Measurements from ENCODE around the gene MCC.

MCC gene

DNA sequence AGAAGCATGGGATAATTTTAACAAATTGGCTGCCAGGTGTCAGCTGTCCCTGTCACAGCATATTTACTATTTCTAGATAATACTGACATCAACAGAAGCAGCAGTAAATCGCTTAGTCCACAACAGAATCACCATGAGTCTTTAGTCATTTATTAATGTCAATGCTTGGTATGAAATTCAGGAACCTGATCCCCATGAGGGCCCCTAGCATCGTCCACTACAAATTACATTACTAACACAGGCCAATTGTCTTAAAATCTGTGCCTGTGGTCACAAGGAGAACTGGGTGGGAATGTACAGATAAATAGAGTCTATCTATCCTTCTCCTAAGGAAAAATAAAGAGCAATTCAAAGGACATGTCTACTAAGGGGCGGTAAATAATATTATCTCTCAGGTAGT lies 129.6 kb downstream of the MCC start:
- no peak for DNase-seq

DNA sequence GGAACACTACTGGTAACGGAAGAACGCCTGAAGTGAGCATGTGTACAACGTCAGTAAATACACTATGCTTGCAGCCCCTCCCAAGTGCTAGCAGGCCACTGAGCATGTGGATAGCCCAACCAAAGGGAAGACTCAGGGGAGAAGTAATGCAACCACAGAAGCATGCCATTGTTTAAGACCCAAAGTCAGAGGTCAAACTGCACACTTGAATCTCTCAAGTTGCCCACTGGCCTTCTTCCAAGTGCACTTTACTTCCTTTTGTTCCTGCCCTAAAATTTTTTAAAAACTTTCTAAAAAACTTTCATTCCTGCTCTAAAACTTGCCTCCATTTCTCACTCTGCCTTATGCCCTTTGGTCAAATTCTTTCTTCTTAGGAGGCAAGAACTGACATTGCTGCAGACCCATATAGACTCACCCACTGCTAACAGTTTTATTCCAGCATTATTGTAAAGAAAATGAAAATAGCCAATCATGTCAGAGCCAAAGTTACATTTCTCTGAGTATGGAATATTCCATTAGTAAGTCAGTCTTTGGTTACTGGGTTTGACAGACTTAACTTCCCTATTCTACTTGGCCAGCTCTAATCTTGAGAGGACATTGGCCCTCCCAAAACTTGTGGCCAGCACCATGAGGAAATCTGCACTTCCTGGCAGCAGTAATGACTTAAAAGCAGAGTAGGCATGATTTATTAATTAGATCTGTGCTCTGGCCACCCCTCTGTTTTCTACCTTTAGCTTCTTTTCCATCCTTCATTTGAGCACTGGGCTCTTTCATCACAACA lies 130.4 kb downstream of the MCC start:
- no peak for DNase-seq

- no peak for DNase-seq
These were observed 131.8 kb downstream of the MCC start for GRCh38 chr5:113356487-113356886.

DNA sequence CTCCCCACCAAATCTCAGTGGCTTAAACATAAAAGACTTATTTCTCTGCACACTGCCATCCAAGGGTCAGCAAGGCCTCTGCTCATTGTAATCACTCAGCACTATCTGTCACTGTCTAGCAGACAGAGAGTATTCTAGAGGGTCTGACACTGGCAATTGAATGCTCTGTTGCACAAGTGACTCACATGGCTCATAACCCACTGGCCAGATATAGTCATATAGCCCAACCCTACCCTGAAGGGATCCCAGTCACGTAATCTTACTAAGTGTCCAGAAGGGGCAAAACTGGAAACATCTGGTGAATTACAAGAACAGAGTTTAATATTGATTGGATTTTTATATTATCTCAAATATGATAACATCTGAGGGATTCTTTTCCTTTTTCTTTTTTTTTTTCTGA lies 134.2 kb downstream of the MCC start:
- no peak for DNase-seq

- DNase-seq, result no peak
These were observed 140.7 kb downstream of the MCC start for GRCh38 chr5:113347572-113347971.

GRCh38 chr5:113344973-113345940 lies 143.0 kb downstream of the MCC start:
- no peak for DNase-seq

- no peak for DNase-seq
These were observed 144.9 kb downstream of the MCC start for GRCh38 chr5:113343343-113343742.

GRCh38 chr5:113340537-113340936 lies 147.7 kb downstream of the MCC start:
- DNase-seq, result no peak

DNA sequence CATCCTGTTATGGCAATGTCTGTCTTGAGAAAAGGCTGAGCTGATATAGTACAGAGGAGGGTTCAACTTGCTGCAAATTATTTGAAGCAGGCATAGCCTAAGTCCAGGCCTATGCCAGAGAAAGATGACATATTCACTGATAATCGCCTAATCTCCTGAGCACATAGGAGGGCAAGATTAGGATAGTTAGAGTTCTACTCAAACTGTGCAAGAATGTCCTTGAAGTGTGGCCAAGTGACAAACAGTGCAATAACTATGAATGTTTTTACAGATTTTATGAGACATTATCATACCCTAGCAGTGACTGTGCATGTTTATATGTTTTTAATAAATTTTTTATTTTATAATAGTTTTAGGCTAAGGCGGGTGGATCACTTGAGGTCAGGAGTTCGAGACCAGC lies 149.6 kb downstream of the MCC start:
- DNase-seq, result no peak

DNA sequence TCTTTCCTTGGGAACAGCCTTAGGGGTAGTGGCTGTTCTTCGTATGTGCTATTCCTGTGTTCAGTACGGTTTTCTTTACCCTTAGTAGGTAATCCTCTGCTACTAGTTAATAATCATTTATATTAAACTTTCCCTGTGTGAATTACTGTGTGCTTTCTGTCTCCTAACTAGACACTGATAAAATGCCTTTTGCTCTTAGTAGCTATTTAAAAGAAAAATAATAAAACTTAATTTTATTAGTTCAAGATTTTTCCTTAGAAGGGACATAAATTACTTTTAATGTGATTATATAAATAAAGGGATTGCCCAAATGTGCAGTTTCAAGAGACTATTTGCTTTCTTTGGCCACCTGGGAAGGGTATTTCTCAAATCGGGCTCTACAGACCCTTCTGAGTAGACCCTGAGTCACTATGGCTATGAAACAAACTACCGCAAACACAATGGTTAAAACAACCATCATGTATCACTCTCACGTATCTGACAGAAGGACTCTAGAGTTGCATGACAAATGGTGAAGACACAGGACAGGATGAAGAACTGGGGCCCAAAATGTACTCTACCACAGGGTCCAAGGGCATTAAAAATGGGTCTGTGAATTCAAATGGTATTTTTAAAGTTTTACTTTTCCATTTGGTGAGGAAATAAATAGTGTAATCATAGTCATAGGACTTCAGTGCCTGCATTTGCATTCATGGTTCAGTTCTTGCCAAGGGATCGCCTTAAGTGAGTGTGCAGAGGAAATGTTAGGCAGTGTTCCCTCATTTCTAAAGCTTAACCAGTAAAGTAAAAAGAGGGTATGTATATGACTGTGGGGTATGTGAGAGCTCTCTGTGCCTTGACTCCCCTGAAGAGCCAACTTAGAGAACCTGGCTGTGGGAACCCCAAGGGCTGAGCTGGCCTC lies 150.5 kb downstream of the MCC start:
- DNase-seq, result no peak

- no peak for DNase-seq
These were observed 151.3 kb downstream of the MCC start for GRCh38 chr5:113336975-113337374.

DNA sequence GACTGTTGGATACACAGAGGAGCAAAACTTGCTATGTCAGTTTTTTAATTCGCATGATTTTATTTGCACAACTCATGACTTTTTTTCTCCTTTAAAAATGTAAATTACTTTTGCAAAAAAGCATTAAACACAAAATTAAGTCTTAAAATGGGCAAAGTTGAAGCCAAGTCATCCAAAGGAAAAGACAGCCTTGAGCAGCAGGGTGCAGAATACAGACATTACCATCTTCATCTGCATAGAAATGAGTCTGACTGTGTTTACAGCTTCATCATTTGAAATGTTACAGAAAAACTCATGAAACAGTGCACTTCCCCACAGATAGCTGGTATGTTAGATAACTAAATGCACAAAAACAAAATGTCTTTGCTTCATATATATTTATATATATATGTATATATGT lies 154.8 kb downstream of the MCC start:
- no peak for DNase-seq

GRCh38 chr5:113331209-113331551 lies 157.1 kb downstream of the MCC start:
- DNase-seq, result peak; percentile 66

DNA sequence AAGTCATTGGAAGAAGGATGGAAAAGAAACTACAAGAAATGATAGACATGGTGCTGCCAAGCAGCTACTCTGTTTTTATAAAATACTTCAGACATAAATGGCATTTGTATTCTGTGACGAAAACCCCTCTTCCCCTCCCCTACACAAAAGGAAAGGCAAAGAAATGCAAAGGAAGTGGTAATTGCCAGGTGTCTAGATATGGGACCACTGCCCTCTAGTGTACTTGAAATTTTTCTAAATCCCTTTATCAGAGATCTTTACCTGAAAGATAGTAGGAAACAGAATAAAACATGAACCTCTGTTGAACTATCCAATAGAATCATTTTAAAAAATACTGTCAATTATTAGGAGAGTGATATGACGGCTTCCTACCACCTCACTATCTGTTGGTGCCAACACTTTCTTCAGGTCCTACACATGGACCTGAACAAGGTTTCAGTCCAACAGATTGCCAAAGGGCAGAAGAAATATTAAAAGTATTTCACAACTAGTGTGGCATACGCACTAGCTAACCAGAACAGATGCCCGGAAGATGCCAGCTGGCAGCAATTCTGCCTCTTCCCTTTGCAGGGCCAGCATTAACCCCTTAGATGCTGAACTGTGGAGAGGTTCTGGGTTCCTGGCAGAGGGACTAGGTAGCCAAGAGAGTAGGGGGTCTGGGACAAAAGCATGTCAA lies 157.6 kb downstream of the MCC start:
- DNase-seq, result peak; percentile 68

DNA sequence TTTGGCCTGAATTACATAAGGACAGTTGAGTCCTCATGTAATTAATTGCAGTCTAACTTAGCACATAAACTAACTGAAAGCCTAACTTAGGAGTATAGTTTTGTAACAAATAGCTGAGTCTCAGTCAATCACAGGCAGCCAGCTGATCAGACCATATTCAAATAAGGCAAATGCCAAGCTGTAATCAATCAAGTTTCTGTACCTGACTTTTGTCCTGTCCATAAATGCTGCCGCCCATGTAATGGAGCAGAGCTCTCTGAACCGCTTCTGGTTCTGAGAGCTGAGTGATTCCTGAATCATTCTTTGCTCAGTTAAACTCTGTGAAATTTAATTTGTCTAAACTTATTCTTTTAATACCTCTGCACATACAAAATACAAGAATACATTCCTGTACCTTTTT lies 158.3 kb downstream of the MCC start:
- DNase-seq, result no peak

GRCh38 chr5:113325054-113325453 lies 163.2 kb downstream of the MCC start:
- DNase-seq, result no peak

DNA sequence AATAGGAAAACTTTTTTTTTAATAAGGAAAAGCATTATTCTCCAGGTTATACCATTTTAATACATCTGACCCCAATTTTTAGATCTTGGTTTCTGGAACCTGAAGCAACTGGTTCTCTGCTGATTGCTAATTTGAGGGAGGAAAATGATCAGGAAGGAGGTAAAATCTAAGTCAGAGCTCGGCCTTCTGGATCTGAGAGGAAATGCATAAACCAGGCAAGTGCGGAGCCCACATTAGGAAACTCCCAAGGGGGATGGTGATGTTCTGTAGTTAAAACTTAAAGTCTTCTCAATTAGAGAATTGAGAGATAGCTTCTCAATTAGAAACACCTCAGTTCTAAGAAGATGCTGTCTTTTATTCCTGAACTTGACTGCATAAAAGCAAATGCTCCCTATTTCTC lies 167.0 kb downstream of the MCC start:
- no peak for DNase-seq

- no peak for DNase-seq
These were observed 167.9 kb downstream of the MCC start for GRCh38 chr5:113320273-113320780.

GRCh38 chr5:113319256-113320053 lies 168.8 kb downstream of the MCC start:
- no peak for DNase-seq

DNA sequence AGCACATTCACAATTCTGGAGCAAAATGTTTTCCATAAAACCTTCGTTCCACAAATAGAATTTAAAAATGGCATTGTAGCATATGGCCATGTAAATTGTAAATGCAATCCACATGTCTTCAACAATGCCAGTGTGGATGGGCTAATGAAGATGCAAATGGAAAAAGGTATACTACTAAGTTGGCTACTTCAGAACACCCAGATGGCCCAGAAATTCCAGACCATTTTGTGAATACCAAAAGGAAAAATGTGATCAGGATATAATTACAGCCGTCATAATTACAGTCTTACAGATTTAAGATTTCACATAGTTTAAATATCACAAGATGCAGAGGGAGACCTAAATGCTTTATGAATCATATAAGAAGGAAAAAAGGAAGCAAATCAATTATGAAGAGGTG lies 170.6 kb downstream of the MCC start:
- DNase-seq, result no peak

DNA sequence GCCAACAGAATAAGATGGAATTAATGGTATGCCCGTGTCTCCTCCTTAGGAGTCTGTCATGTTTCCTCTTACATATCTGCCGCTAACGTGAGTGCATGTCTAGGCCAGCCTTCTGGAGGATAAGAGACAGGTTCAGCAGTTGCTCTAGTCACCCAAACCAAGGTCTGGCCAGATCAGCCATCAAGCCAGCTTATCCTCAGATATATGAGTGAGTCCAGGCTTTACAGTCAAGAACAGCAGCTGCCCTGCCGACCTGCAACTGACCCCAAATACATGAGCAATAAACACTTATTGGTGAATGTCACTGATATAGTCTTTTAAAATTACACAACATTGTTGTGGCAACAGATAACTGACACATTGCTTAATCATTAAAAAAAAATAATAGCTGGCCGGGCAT lies 177.0 kb downstream of the MCC start:
- DNase-seq, result no peak
